ENCODE data around the gene FOXO4. TPM values are rescaled to one million over a fixed set of nuclear protein-coding genes. Genes with fewer than 3 reads are reported as not detected.
"Not testable (repeated sequence)": the region's sequence is repeated elsewhere in the genome, so short reads cannot be mapped to it uniquely, and the experiment has no call there.

Gene FOXO4
- 10 to 100 TPM; 10.9 to 16.5 TPM for total RNA-seq

DNA sequence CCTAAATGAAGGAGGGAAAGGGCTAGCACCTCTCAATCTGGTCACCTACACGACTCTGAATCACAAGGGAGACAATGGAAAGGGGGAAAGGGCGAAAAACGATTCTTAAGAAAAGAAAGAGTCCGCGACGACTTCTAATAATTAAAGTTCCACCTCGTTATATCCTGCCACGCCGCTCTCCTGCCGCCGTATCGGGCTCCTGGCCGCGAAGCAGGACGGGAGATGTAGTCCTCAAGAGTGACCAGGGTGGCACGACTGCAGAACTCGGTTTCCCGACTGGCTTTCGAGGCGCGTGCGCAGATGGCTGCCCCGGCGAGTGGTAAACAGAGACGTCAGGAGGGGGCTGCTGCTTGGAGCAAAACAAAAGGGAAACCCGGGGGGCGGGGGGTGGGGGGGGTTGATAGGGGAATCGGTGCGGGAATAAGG is at the start of gene FOXO4:
TSS of gene FOXO4 (plus strand) at position 297 of the 426 bp plus-strand sequence. CDS start 678 bp downstream, outside the sequence.
- peak; percentile 96 for ATAC-seq
- TF ChIP-seq, protein P1, sequence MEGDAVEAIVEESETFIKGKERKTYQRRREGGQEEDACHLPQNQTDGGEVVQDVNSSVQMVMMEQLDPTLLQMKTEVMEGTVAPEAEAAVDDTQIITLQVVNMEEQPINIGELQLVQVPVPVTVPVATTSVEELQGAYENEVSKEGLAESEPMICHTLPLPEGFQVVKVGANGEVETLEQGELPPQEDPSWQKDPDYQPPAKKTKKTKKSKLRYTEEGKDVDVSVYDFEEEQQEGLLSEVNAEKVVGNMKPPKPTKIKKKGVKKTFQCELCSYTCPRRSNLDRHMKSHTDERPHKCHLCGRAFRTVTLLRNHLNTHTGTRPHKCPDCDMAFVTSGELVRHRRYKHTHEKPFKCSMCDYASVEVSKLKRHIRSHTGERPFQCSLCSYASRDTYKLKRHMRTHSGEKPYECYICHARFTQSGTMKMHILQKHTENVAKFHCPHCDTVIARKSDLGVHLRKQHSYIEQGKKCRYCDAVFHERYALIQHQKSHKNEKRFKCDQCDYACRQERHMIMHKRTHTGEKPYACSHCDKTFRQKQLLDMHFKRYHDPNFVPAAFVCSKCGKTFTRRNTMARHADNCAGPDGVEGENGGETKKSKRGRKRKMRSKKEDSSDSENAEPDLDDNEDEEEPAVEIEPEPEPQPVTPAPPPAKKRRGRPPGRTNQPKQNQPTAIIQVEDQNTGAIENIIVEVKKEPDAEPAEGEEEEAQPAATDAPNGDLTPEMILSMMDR (IDR thresholded peaks at IDR 0.05): no peak
- TF ChIP-seq POLR2A (IDR thresholded peaks at IDR 0.05): peak in 1 of 3 donors; percentile 37
- Histone ChIP-seq H3K9me3 (no peaks in the 10 kb centered on the region), H3K36me3 (replicated peaks in 1 of 2; ENCODE audit: insufficient read depth in 1 of 2, low read depth in 2 of 2) (no peaks in the 10 kb centered on the region), H3K4me3 (peak within 1 kb of the TSS; percentile 37 to 41), H3K4me1 (peaks cover 25% of the 10 kb centered on the region), H3K27ac (peak within 1 kb of the TSS in 3 of 4 donors; percentile 47 to 79 (median 63)), H3K27me3 (no peaks in the 10 kb centered on the region)
- peak; percentile 89 to 95 (median 94) for DNase-seq
- intact Hi-C loops (cut with DNase I): no loop called here
- WGBS, 2 donors: 0 to 1% methylated on average over 11 to 24 of the region's 29 CpGs

- intact Hi-C loops (cut with DNase I): not testable (repeated sequence)
Observed at GRCh38 chrX:71047891-71048290, 47.8 kb upstream of the FOXO4 start.

GRCh38 chrX:71052721-71053120 is 42.9 kb upstream of the FOXO4 start:
- Histone ChIP-seq H3K9me3 (no peaks in the 10 kb centered on the region), H3K36me3 (replicated peaks in 1 of 2; ENCODE audit: insufficient read depth in 1 of 2, low read depth in 2 of 2) (no peaks in the 10 kb centered on the region), H3K27ac (no peak overlapping the region), H3K27me3 (no peaks in the 10 kb centered on the region), H3K4me1 (no peaks in the 10 kb centered on the region), H3K4me3 (no peak overlapping the region)
- no peak for ATAC-seq
- intact Hi-C loops (cut with DNase I): no loop called here
- no peak for TF ChIP-seq POLR2A (IDR thresholded peaks at IDR 0.05)
- TF ChIP-seq, protein P1 (IDR thresholded peaks at IDR 0.05): no peak
- no peak for DNase-seq
- 49 to 88% methylated on average over 2 to 5 of the region's 7 CpGs for WGBS, 2 donors

More at GRCh38 chrX:71047891-71048290, 47.8 kb upstream of the FOXO4 start:
- H3K9me3 ChIP-seq; H3K4me1 ChIP-seq; ATAC-seq; H3K27ac ChIP-seq; H3K36me3 ChIP-seq (replicated peaks in 1 of 2; ENCODE audit: insufficient read depth in 1 of 2, low read depth in 2 of 2); H3K4me3 ChIP-seq; H3K27me3 ChIP-seq; DNase-seq: not testable (repeated sequence)
- 98 to 100% methylated on average over 2 to 7 of the region's 8 CpGs for WGBS, 2 donors

DNA sequence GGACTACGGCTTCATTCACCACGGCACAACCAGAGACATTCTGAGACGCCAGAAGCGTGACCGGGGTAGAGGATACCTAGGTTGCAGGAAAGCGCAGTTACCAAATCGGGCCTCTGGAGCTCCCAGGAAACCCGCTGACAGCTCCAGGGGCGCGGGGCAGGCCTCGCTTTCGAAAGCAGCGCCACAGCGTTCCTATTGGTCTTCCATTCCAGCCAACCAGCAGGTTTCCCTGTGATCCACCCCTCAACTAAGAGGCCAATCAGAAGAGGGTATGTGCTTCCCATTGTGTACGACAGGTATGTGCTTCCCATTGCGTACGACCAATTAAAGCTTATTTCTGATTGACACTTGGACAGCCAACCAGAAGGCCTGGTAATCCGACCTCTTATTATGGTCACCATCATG is 42.4 kb upstream of the FOXO4 start:
- H3K27ac ChIP-seq: no peak overlapping the region
- no peak for TF ChIP-seq POLR2A (IDR thresholded peaks at IDR 0.05)
- TF ChIP-seq, protein P1 (IDR thresholded peaks at IDR 0.05): no peak
- H3K9me3 ChIP-seq: no peaks in the 10 kb centered on the region
- H3K4me1 ChIP-seq: no peaks in the 10 kb centered on the region
- no peaks in the 10 kb centered on the region for H3K36me3 ChIP-seq (replicated peaks in 1 of 2; ENCODE audit: insufficient read depth in 1 of 2, low read depth in 2 of 2)
- H3K27me3 ChIP-seq: no peaks in the 10 kb centered on the region
- 65 to 87% methylated on average over 5 to 6 of the region's 18 CpGs for WGBS, 2 donors
- peak in 3 of 4 donors; percentile 11 to 20 (median 12) for DNase-seq
- H3K4me3 ChIP-seq: no peak overlapping the region
- intact Hi-C loops (cut with DNase I): no loop called here
- no peak for ATAC-seq

- no peaks in the 10 kb centered on the region for H3K27me3 ChIP-seq
- ATAC-seq: no peak
- no peak for TF ChIP-seq POLR2A (IDR thresholded peaks at IDR 0.05)
- TF ChIP-seq, protein P1 (IDR thresholded peaks at IDR 0.05): no peak
- no peak for DNase-seq
- no peaks in the 10 kb centered on the region for H3K4me1 ChIP-seq
- H3K36me3 ChIP-seq (replicated peaks in 1 of 2; ENCODE audit: insufficient read depth in 1 of 2, low read depth in 2 of 2): peaks cover 0 to 2% of the 10 kb centered on the region in 2 donors
- intact Hi-C loops (cut with DNase I): no loop called here
- H3K27ac ChIP-seq: no peak overlapping the region
- H3K4me3 ChIP-seq: no peak overlapping the region
- H3K9me3 ChIP-seq: no peaks in the 10 kb centered on the region
Observed at GRCh38 chrX:71056867-71057266, 38.8 kb upstream of the FOXO4 start.
